ENCODE data around the gene BTG1.

BTG1 gene

DNA sequence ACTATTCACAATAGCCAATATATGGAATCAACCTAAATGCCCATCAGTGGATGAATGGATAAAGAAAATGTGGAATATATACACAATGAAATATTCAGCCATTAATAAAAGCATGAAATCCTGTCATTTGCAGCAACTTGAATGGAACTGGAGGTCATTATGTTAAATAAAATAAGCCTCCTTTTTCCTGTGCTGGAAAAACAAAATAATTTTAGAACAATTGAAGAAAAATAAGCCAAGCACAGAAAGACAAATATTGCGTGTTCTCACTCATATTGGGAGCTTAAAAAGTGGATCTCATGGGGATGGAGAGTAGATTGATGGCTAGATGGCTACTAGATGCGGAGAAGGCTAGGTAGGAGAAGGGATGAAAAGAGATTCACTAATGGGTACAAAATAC lies 6.3 kb upstream of the BTG1 start:
- TF ChIP-seq, protein P1, sequence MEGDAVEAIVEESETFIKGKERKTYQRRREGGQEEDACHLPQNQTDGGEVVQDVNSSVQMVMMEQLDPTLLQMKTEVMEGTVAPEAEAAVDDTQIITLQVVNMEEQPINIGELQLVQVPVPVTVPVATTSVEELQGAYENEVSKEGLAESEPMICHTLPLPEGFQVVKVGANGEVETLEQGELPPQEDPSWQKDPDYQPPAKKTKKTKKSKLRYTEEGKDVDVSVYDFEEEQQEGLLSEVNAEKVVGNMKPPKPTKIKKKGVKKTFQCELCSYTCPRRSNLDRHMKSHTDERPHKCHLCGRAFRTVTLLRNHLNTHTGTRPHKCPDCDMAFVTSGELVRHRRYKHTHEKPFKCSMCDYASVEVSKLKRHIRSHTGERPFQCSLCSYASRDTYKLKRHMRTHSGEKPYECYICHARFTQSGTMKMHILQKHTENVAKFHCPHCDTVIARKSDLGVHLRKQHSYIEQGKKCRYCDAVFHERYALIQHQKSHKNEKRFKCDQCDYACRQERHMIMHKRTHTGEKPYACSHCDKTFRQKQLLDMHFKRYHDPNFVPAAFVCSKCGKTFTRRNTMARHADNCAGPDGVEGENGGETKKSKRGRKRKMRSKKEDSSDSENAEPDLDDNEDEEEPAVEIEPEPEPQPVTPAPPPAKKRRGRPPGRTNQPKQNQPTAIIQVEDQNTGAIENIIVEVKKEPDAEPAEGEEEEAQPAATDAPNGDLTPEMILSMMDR (IDR thresholded peaks at IDR 0.05; ENCODE audit: low read depth, low read length, missing control alignments): no peak
- Histone ChIP-seq H3K27me3 (replicated peaks) (no peaks in the 10 kb centered on the region), H3K27ac (no peak overlapping the region), H3K36me3 (replicated peaks) (no peaks in the 10 kb centered on the region), H3K4me3 (ENCODE audit: low read depth, low read length) (no peak overlapping the region)
- DNase-seq: no peak
- in situ Hi-C loops (cut with HindIII; ENCODE audit: low pct_ligation_motif_present, low sequenced_read_pairs): no loop called here

- TF ChIP-seq, protein P1 (IDR thresholded peaks at IDR 0.05; ENCODE audit: low read depth, low read length, missing control alignments): no peak
- in situ Hi-C loops (cut with HindIII; ENCODE audit: low pct_ligation_motif_present, low sequenced_read_pairs): no loop called here
- H3K27ac ChIP-seq: no peak overlapping the region
Observed at GRCh38 chr12:92149563-92149962, 3.9 kb upstream of the BTG1 start.

DNA sequence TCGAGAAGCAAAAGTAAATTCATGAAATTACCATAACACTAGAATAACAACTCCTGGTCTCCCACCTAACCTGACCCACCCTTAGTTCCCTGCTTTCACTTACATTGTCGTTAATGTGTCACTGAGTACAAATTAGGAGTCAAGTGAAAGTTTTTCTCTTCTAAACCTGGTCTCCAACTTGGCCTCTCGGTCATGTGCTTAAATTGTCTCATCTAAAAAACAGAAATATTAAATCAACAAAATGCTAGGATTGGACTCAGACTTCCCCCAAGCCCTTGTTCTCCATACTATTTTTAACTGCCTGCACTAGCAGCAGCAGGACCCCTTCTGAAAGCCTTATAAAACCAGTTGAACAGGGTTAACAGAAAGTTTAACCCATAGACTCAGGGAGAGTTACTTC lies 1.8 kb upstream of the BTG1 start:
- TF ChIP-seq, protein P1 (IDR thresholded peaks at IDR 0.05; ENCODE audit: low read depth, low read length, missing control alignments): no peak

More at GRCh38 chr12:92149563-92149962, 3.9 kb upstream of the BTG1 start:
- Histone ChIP-seq H3K27me3 (replicated peaks) (no peaks in the 10 kb centered on the region), H3K4me3 (ENCODE audit: low read depth, low read length) (no peak overlapping the region), H3K36me3 (replicated peaks) (no peaks in the 10 kb centered on the region)
- no peak for DNase-seq

DNA sequence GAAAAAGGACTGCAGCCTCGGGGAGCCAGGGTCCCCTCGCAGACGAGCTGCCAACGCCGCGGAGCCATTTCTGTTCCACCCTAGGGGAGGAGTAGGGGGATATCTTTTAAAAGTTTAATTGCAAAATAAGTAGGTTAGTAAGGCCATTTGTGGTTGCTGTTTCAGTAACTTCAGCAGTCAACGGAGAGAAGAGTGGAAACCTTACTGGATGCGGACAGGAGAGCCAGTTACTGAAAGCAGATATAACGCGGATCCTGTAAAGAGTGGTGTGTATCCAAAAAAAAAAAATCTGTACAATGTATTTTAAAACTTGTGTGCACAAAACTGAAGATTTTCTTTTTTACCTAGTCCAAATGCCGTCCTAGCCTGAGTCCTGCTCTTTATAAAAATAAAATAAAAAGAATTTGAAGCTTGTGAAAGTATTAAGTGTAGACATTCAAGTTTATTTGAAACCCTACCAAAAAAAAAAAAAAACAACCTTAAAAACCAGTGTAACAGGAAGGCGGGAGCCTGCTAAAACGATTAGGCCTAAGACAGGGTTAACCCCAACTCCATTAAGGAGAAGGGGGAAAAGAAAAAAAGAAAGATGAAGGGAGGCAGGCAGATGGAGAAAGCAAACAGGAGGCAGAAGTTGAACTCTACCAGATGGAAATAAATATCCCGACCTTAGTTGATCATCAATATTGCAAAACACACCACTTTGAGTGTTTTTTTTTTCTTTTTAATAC lies 1.0 kb upstream of the BTG1 start:
- in situ Hi-C loops (cut with HindIII; ENCODE audit: low pct_ligation_motif_present, low sequenced_read_pairs): no loop called here
- peak; percentile 22 for DNase-seq
- Histone ChIP-seq H3K27ac (peak overlapping the region; percentile 69), H3K27me3 (replicated peaks) (no peaks in the 10 kb centered on the region), H3K4me3 (ENCODE audit: low read depth, low read length) (peak overlapping the region; percentile 84), H3K36me3 (replicated peaks) (peaks cover 11% of the 10 kb centered on the region)
- TF ChIP-seq, protein P1 (IDR thresholded peaks at IDR 0.05; ENCODE audit: low read depth, low read length, missing control alignments): peak; percentile 0

More for the DNA sequence above, 1.8 kb upstream of the BTG1 start:
- no peak for DNase-seq
- H3K27me3 ChIP-seq (replicated peaks): no peaks in the 10 kb centered on the region
- H3K27ac ChIP-seq: no peak overlapping the region
- in situ Hi-C loops (cut with HindIII; ENCODE audit: low pct_ligation_motif_present, low sequenced_read_pairs): no loop called here
- peaks cover 7% of the 10 kb centered on the region for H3K36me3 ChIP-seq (replicated peaks)
- no peak overlapping the region for H3K4me3 ChIP-seq (ENCODE audit: low read depth, low read length)

DNA sequence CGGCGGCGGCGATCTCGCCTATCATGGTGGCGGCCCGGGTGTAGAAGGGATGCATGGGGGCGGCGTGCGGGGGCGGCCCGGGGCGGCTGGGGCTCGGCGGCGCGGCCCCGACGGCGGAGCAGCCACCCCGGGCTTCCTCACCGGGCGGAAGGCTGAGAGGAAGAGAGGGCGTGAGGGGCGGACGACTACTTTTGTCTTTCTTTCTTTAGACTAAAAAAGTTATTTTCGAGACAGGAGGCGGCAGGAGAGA lies 240 bp downstream of the BTG1 start:
- peak overlapping the region; percentile 93 for H3K4me3 ChIP-seq (ENCODE audit: low read depth, low read length)
- in situ Hi-C loops (cut with HindIII; ENCODE audit: low pct_ligation_motif_present, low sequenced_read_pairs): no loop called here
- DNase-seq: no peak
- TF ChIP-seq, protein P1 (IDR thresholded peaks at IDR 0.05; ENCODE audit: low read depth, low read length, missing control alignments): no peak
- peak overlapping the region; percentile 83 for H3K27ac ChIP-seq
- H3K27me3 ChIP-seq (replicated peaks): no peaks in the 10 kb centered on the region
- H3K36me3 ChIP-seq (replicated peaks): peaks cover 11% of the 10 kb centered on the region
